Psoas muscle (tissue), 8 donors: ENCODE results near the gene LRTM2. TPM values are rescaled to one million over a fixed set of nuclear protein-coding genes. Genes with fewer than 3 reads are reported as not detected.

Source experiments
- ATAC-seq, 4 donors: fragments of 200-7000 bp; cut with Tn5 transposase; one replicate each; pipeline ENCODE4 v1.9.1; 2020; ENCODE audit warnings: moderate library complexity in 3 of 4, mild to moderate bottlenecking in 2 of 4
- DNase-seq, 2 donors: peaks; one replicate each; pipeline ENCODE4 v3.0.0-alpha.2; 2020
- H3K27ac ChIP-seq: fragments of 200-600 bp; one replicate; pipeline ENCODE4 v1.8.0; 2022
- H3K27me3 ChIP-seq, 3 donors: fragments of 200-600 bp in 1 of 3; one replicate each; pipeline versions ENCODE4 v1.6.1 to v1.8.0; 2013 to 2022; ENCODE audit warnings: low read length in 2 of 3, mild to moderate bottlenecking in 2 of 3, moderate library complexity in 1 of 3; ENCODE audit not compliant: insufficient read depth in 3 of 3
- H3K36me3 ChIP-seq, 2 donors: fragments of 200-600 bp in 1 of 2; one replicate each; pipeline versions ENCODE4 v1.6.1 to v1.8.0; 2013 to 2022; ENCODE audit warnings: low read depth in 1 of 2, mild to moderate bottlenecking in 1 of 2, moderate library complexity in 1 of 2; ENCODE audit not compliant: insufficient read depth in 1 of 2
- H3K4me1 ChIP-seq: fragments of 200-600 bp; one replicate; pipeline ENCODE4 v1.8.0; 2022
- H3K4me3 ChIP-seq: fragments of 200-600 bp; one replicate; pipeline ENCODE4 v1.8.0; 2022; ENCODE audit warnings: mild to moderate bottlenecking
- H3K9me3 ChIP-seq: fragments of 200-600 bp; one replicate; pipeline ENCODE4 v1.8.0; 2022
- WGBS, 3 donors: extraction: QIAGEN DNeasy Blood & Tissue Kit; methylation state at CpG; one replicate each; pipeline versions ENCODE4 v1.1.6 to v1.1.7; 2013; 5-methylcytosine and 5-hydroxymethylcytosine counted together
- intact Hi-C, 2 donors: fragments of 100-400 bp; cut with DNase I; formaldehyde crosslinking; loops; one replicate each; pipeline versions ENCODE4 v1.11.0 to v1.14.2; 2022
- polyA plus RNA-seq, 3 donors: library from polyadenylated mRNA; stranded (reverse); fragments of 200-250 nt; gene quantifications; one replicate each; pipeline ENCODE4 v1.2.3, GENCODE V29; 2013
- total RNA-seq, 4 donors: library from RNA; stranded (reverse); fragmentation: NEBNext Ultra II Directional in 2 of 4; extraction: Animal tissue kit (Norgen Biotek cat#: 25700) in 2 of 4; gene quantifications; one replicate each; pipeline versions ENCODE4 v1.2.1 to v1.2.4, GENCODE V29; 2021 to 2023
- TF ChIP-seq, protein P1 (sequence below): fragments of 200-600 bp; IDR thresholded peaks from one replicate; pipeline ENCODE4 v1.8.0; 2022; ENCODE audit warnings: antibody characterized with exemption
- donor health status: healthy with polysubstance abuse.
- donor health status: DM: no; HTN: no; CAD: no; lungs with moderate emphysema.
- donor health status: Bipolar disorder and iron deficiency.
- donor health status: healthy.
- donor health status: DM: yes; HTN: yes; CAD: no.
- donor health status: DM: no; HTN: no; CAD: no.
- donor health status: DM: no; HTN: no; CAD: no.
- donor health status: DM: yes; HTN: yes; CAD: no.

Gene LRTM2
- total and polyA plus RNA-seq, 7 donors, result not detected

DNA sequence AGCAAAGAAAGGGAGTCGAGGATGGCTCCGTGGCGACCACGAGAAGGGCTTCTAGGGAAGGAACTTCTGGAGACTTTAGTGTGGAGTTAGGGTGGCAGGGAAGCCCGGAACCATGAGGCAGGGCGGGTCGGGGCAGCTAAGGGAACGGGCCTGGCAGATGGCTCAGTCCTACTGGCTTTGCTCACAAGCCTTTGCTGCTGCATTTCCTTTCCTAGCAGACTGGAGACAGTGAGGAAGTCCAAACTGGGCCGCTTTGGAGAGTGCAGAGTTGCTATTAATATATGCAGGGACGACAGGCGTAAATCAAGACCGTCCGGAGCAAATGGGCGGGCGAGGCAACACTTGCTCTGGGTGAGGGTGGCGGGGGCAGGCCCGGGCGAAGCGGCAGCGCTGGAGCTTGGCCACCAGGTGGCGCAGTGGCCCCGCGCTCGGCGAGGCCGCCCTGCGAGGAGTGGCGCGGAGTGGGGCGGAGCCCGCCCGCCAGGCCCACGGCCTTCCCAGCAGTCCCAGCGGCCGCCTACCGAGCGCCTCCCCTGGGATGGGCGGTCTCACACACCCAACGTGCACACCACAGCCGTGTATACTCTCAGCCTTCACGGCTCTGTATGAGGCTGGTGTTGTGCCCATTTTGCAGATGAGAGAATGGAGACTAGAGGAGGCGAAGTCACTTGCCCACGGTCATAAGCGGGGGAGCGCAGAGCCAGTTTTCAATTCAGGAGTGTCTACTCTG, 24.4 kb upstream of the LRTM2 start:
- WGBS, 3 donors, result 1 to 3% (median 2%) methylated on average over 39 to 45 of the region's 45 CpGs
- Histone ChIP-seq H3K9me3 (no peaks in the 10 kb centered on the region), H3K4me3 (peak overlapping the region; percentile 71), H3K27ac (peak overlapping the region; percentile 80), H3K4me1 (peaks cover 17% of the 10 kb centered on the region), H3K27me3 (no peaks in the 10 kb centered on the region), H3K36me3 (no peaks in the 10 kb centered on the region)
- TF ChIP-seq, protein P1, sequence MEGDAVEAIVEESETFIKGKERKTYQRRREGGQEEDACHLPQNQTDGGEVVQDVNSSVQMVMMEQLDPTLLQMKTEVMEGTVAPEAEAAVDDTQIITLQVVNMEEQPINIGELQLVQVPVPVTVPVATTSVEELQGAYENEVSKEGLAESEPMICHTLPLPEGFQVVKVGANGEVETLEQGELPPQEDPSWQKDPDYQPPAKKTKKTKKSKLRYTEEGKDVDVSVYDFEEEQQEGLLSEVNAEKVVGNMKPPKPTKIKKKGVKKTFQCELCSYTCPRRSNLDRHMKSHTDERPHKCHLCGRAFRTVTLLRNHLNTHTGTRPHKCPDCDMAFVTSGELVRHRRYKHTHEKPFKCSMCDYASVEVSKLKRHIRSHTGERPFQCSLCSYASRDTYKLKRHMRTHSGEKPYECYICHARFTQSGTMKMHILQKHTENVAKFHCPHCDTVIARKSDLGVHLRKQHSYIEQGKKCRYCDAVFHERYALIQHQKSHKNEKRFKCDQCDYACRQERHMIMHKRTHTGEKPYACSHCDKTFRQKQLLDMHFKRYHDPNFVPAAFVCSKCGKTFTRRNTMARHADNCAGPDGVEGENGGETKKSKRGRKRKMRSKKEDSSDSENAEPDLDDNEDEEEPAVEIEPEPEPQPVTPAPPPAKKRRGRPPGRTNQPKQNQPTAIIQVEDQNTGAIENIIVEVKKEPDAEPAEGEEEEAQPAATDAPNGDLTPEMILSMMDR, result peak; percentile 99
- ATAC-seq (peak; percentile 90 to 92 (median 92)), DNase-seq (peak; percentile 94 to 97)
- intact Hi-C loops, result loop anchor here (1.0 to 5.0 kb wide), 2 partner anchors 144 to 241 kb away; no protein-coding TSS in a partner anchor

DNA sequence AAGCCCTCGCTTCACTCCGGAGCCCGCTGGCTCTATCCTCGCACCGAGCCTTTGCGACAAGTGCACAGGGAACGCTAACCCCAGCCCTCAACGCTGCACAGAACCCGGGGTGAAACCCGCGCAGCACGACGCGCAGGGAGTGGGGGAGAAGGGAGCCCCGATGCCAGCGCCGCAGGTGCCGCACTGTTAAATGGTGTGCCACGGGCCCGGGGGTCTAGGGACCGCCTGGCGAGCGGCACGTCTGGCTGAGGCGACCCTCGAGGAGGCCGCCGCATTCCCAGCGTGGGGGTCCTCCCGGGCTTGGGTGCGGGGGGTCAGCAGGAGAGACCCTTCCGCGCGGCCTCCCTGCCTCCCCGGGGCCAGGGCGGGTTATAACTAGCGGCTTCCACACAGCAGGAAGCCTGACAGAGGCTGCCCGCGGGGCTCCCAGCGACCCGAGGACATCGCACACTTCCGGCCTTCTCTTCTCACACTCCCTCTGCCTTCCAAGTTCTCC, 23.8 kb upstream of the LRTM2 start:
- intact Hi-C loops, result loop anchor here (1.0 to 5.0 kb wide), 2 partner anchors 144 to 241 kb away; no protein-coding TSS in a partner anchor
- H3K4me1 ChIP-seq, result peaks cover 17% of the 10 kb centered on the region
- no peaks in the 10 kb centered on the region for H3K9me3 ChIP-seq
- TF ChIP-seq, protein P1, result no peak
- peak; percentile 4 to 33 (median 11) for ATAC-seq
- 4 to 9% (median 9%) methylated on average over 38 to 43 of the region's 43 CpGs for WGBS, 3 donors
- H3K4me3 ChIP-seq, result peak overlapping the region; percentile 71
- no peaks in the 10 kb centered on the region for H3K36me3 ChIP-seq
- H3K27me3 ChIP-seq, result no peaks in the 10 kb centered on the region
- peak overlapping the region; percentile 73 for H3K27ac ChIP-seq
- peak; percentile 54 to 73 for DNase-seq

DNA sequence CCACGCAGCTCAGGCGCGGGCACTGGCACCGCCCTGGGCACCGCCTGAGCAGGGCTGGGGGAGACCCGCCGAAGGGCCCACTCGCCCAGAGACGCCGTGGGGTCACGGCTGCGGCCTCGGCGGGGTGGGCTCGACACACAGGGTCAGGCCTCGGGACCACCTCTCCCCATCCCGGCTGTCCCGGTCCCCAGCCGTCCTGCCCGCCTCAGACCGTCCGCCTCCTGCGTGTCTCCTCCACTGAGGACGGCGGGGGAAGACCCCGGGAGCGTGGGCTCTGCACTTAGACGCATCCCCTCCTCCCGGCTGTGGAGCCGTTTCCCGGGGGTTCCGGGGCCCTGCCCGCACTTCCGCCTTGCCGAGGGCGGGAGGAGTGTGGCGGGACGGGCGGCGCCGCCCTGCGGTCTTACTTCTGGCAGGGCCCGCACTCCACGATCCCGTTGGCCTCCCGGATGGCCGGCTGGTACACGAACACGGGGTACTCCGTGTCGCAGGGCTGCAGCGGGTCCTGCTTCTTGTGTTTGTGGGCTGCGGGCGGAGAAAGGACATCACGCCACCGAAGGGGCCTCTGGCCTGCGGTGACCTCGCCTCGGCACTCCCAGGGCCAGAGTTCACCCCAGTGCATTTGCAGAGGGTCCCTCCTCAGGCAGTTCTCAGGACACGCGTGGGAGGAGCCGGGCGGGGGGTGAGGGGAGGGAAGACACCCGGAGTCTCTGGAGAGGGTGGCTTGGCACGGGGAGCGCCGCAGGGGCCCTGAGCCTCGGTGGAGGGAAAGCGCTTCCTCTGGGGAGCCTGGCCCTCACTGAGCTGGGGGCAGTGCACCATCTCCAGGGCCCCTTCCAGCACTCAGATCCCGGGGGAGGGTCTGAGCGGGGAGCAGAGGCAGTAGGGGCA, 23.1 kb upstream of the LRTM2 start:
- Histone ChIP-seq H3K4me3 (peak overlapping the region; percentile 71), H3K27ac (peak overlapping the region; percentile 73), H3K4me1 (peaks cover 17% of the 10 kb centered on the region), H3K27me3 (no peaks in the 10 kb centered on the region), H3K9me3 (no peaks in the 10 kb centered on the region), H3K36me3 (no peaks in the 10 kb centered on the region)
- WGBS, 3 donors, result 35 to 53% (median 38%) methylated on average over 68 to 71 of the region's 71 CpGs
- TF ChIP-seq, protein P1, result no peak
- intact Hi-C loops, result loop anchor here in 1 of 2 donors (5.0 kb wide), 1 partner anchor 240 kb away; no protein-coding TSS in a partner anchor
- peak in 3 of 4 donors; percentile 3 to 28 (median 6) for ATAC-seq
- DNase-seq, result peak; percentile 57 to 79

DNA sequence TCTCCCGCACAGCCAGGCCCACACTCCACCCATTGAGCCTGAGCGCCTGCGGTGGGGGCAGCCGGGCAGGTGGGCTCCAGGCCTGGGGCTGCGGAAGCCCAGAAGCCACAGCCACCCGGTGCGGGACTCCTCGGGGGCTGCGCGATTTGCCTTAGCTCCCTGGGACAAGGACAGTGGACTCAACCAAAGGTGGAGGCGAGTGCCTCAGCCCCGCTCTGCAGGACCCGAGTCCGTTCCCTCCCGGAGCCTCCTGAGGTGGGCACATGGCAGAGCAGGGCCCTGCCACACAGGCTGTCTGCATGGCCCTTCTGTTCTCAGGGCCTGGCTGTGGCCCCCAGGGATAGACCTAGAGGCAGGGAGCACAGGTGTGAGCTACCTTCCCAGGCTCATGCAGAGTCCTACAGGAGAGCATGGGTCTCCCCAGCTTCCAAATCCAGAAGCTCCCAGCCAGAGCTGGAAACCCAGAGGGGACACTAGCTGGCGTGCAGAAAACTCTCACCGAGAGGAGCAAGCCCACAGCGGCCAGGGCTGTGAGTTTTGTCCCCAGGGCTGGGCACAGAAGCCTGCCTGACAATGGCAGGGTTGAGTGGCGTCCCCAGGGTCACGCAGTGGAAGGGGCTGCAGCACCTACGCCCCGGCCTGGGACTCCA, 22.2 kb upstream of the LRTM2 start:
- TF ChIP-seq, protein P1, result no peak
- Histone ChIP-seq H3K9me3 (no peaks in the 10 kb centered on the region), H3K27ac (no peak overlapping the region), H3K4me1 (peaks cover 17% of the 10 kb centered on the region), H3K27me3 (no peaks in the 10 kb centered on the region), H3K36me3 (no peaks in the 10 kb centered on the region), H3K4me3 (peak overlapping the region; percentile 71)
- 91 to 93% (median 91%) methylated on average over 21 to 22 of the region's 22 CpGs for WGBS, 3 donors
- intact Hi-C loops, result loop anchor here in 1 of 2 donors (5.0 kb wide), 1 partner anchor 239 kb away; no protein-coding TSS in a partner anchor
- no peak for ATAC-seq
- DNase-seq, result peak in 1 of 2 donors; percentile 56
